GM21390 (cell line): ENCODE data around the gene ZKSCAN5.
"Not testable (repeated sequence)": the region's sequence is repeated elsewhere in the genome, so short reads cannot be mapped to it uniquely, and the experiment has no call there.

Experiments
- ATAC-seq: cut with Tn5 transposase; IDR thresholded peaks from one replicate; pipeline ENCODE4 v1.9.1; 2021; ENCODE audit not compliant: unreplicated experiment

The ZKSCAN5 gene

GRCh38 chr7:99497766-99498545 is 6.5 kb upstream of the ZKSCAN5 start:
- ATAC-seq, result no peak

- ATAC-seq, result no peak
Observed at GRCh38 chr7:99498546-99498944, 5.9 kb upstream of the ZKSCAN5 start.

DNA sequence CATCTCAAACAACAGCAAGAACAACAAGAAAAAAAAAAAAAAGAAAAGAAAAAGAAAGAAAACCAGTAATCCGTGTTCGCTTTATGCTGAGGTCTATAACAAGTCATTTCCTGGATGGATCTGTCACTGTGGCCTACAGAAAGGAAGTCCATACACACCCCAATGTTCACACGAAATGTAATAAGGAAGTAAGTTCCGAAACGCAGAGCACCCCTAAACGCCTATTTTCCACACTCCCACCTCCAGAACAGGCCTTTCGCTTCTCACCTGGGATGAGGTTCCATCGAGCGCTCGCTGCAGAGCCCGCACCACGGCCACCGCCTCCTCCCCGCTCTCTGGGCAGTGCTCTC is 5.1 kb upstream of the ZKSCAN5 start:
- peak; percentile 5 for ATAC-seq

DNA sequence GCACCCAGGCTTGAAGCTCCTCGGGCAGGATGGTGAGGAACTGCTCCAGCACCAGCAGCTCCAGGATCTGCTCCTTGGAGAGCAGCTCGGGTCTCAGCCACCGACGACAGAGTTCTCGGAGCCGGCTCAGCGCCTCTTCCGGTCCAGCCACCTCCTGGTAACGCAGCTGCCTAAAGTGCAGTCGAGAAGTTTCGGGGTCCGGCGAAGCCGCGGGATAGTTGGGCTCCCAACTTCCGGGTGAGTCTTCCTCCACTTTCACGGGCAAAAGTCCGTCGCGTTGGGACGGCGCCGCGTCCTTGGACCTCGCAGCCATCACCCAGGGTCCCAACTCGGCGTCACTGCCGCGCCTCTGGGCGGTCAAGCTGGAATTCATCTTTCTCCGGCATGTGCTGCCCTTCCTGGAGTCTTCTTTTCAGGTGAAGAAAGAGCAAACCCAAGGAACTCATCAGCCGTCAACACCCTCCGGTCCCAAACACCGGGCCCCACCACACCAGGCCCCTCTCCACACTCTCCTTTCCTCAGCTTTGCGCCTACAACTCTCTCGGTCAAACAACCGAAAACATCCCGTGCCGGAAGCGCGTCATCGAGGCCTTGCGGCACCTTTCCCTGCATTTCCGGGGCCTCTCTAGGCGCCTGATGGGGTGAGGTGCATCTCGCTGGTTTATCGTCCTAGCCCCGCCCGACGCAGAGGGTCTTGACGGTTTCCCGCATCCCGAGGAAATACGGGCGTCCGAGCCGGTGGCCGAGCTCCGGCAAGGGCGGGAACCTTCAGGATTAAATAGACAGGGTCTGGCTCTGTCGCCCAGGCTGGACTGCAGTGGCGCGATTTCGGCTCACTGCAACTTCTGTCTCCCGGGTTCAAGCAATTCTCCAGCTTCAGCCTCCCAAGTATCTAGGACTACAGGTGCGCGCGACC is 4.5 kb upstream of the ZKSCAN5 start, which contains the start of gene ZNF394:
Gene ZNF394, minus strand, starts transcription at position 561 of the 916 bp plus-strand sequence. Its CDS starts 188 bp downstream, at position 373.
- ATAC-seq, result peak; percentile 51

GRCh38 chr7:99500637-99501009 is 3.8 kb upstream of the ZKSCAN5 start:
- ATAC-seq, result no peak

DNA sequence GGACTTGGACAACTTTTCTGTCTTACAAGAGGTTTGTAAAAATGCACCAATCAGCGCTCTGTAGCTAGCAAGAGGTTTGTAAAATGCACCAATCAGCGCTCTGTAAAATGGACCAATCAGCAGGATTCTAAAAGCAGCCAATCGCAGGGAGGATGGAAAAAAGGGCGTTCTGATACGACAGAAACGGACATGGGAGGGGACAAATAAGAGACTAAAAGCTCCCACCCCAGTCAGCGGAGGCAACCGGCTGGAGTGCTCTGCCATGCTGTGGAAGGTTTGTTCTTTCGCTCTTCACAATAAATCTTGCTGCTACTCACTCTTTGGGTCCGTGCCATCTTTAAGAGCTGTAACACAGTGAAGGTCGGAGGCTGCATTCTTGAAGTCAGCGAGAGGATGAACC is 3.2 kb upstream of the ZKSCAN5 start:
- not testable (repeated sequence) for ATAC-seq

GRCh38 chr7:99504281-99504602 is 220 bp upstream of the ZKSCAN5 start:
- no peak for ATAC-seq

GRCh38 chr7:99505324-99505662 is 831 bp downstream of the ZKSCAN5 start:
- no peak for ATAC-seq

DNA sequence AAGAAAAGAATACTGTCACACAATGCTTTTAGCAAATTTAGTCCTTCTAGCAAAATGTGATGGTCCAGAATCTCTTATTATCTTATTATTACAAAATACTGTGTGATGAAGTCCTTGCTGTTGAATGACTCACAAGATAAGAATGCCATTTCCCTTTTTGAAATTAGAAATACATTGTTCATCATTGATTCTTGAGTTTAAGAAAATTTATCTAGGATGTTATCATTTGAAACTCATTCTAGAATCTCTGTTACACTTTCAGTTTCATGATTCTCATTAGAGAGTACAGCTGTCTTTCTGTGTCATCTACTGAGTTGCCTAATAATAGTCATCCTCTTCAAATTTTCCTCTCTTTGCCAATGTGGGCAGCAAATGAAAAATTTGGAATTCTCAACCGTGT is 9.6 kb downstream of the ZKSCAN5 start:
- ATAC-seq, result peak; percentile 49

- ATAC-seq, result no peak
Observed at GRCh38 chr7:99521399-99521798, 16.9 kb downstream of the ZKSCAN5 start.

DNA sequence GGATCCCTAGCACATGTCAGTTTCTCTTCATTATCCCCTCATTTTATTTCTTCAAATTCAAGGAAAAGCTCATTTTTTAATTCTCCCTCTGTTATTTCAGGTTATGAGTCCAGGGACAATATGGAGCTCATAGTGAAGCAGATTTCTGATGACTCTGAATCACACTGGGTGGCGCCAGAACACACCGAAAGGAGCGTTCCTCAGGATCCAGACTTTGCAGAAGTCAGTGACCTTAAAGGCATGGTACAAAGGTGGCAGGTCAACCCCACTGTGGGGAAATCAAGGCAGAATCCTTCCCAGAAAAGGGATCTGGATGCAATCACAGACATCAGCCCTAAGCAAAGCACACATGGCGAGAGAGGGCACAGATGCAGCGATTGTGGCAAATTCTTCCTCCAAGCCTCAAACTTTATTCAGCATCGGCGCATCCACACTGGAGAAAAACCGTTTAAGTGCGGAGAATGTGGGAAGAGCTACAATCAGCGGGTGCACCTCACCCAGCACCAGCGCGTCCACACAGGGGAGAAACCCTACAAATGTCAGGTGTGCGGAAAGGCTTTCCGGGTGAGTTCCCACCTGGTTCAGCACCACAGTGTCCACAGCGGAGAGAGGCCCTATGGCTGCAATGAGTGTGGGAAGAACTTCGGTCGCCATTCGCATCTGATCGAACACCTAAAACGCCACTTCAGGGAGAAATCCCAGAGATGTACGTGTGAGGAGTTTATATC is 21.4 kb downstream of the ZKSCAN5 start:
- ATAC-seq, result no peak

- no peak for ATAC-seq
Observed at GRCh38 chr7:99531354-99531765, 26.9 kb downstream of the ZKSCAN5 start.

DNA sequence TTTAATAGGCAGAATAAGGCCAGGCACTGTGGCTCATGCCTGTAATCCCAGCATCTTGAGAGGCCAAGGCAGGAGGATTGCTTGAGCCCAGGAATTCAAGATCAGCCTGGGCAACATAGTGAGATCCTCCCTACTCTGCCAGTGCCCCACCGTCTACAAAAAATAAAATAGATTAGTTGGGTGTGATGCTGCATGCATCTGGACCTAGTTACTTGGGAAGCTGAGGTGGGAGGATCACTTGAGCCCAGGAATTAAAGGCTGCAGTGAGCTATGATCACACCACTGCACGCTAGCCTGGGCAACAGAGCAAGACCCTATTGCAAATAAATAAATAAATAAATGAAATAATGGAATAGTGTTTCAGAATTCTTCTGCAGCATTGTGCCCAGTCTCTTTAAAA is 31.2 kb downstream of the ZKSCAN5 start:
- ATAC-seq, result no peak

GRCh38 chr7:99539213-99539811 is 34.9 kb downstream of the ZKSCAN5 start:
- ATAC-seq, result no peak

GRCh38 chr7:99540542-99540941 is 36.1 kb downstream of the ZKSCAN5 start:
- no peak for ATAC-seq

DNA sequence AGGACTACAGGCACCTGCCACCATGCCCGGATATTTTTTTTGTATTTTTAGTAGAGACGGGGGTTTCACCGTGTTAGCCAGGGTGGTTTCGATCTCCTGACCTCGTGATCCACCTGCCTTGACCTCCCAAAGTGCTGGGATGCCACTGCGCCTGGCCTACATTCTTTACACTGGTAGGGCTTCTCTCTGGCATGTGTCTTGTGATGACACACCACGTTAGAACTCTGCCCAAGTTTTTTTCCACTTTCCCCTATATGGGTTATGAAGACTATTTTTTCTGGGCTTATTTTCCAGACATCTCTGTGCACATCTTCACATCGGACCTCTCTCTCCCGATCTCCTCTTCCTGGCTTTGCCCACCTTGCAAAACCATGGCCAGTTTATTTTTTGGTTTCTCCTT is 36.8 kb downstream of the ZKSCAN5 start:
- ATAC-seq, result no peak

- no peak for ATAC-seq
Observed at GRCh38 chr7:99543081-99543671, 38.7 kb downstream of the ZKSCAN5 start.

DNA sequence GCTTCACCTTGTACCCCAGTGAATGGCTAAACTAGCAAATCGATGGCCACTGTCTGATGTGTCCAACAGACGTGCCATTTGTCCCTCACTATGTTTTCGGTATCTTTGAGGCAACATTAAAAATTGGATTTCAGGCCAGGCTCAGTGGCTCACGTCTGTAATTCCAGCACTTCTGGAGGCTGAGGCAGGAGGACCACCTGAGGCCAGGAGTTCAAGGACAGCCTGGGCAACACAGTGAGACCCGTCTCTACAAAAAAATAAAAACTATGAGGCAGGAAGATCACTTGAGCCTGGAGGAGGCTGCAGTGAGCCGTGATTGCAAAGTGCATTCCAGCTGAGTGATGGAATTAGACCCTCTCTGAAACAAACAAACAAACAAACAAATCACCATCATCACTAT is 39.5 kb downstream of the ZKSCAN5 start:
- ATAC-seq, result no peak

- ATAC-seq, result not testable (repeated sequence)
Observed at GRCh38 chr7:99545308-99545707, 40.8 kb downstream of the ZKSCAN5 start.

DNA sequence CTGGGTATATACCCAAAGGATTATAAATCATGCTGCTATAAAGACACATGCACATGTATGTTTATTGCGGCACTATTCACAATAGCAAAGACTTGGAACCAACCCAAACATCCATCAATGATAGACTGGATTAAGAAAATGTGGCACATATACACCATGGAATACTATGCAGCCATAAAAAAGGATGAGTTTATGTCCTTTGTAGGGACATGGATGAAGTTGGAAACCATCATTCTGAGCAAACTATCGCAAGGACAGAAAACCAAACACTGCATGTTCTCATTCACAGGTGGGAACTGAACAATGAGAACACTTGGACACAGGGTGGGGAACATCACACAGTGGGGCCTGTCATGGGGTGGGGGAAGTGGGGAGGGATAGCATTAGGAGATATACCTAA is 45.1 kb downstream of the ZKSCAN5 start:
- not testable (repeated sequence) for ATAC-seq

- ATAC-seq, result no peak
Observed at GRCh38 chr7:99551334-99551733, 46.9 kb downstream of the ZKSCAN5 start.
